GM18951 (cell line): ENCODE results near the gene FTO.

Experiments
- POLR2A ChIP-seq: IDR thresholded peaks from 4 replicates; pipeline ENCODE4 v1.6.1; 2011; ENCODE audit warnings: mild to moderate bottlenecking; ENCODE audit not compliant: insufficient read length, insufficient read depth; ENCODE audit errors: extremely low read depth
- in situ Hi-C: fragments of 300-500 bp; cut with MboI; formaldehyde crosslinking; loops from one replicate; pipeline ENCODE4 v1.12.0; 2022; ENCODE audit warnings: low sequenced_read_pairs, mixed read lengths, inconsistent platforms; ENCODE audit not compliant: unreplicated experiment

The FTO gene

DNA sequence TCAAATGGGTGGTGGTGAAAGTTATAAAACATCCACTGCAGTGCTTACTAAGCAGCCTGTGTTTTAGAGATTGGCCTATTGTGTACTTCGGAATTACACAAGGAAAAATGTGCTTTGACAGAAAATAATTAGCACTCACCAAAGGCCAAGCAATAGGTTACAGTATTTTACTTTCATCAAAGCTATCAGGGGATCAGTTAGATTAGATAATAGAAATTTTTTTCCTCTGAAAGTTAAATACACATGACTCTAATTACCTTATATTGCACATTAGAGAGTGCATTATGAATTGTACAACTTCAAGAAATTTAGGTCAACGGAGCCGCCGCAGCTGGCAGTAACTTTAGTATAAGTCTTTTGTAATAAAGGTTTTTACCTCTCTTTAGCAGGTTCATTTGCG lies 232.6 kb downstream of the FTO start:
- in situ Hi-C loops = no loop called here
- TF ChIP-seq POLR2A = no peak

DNA sequence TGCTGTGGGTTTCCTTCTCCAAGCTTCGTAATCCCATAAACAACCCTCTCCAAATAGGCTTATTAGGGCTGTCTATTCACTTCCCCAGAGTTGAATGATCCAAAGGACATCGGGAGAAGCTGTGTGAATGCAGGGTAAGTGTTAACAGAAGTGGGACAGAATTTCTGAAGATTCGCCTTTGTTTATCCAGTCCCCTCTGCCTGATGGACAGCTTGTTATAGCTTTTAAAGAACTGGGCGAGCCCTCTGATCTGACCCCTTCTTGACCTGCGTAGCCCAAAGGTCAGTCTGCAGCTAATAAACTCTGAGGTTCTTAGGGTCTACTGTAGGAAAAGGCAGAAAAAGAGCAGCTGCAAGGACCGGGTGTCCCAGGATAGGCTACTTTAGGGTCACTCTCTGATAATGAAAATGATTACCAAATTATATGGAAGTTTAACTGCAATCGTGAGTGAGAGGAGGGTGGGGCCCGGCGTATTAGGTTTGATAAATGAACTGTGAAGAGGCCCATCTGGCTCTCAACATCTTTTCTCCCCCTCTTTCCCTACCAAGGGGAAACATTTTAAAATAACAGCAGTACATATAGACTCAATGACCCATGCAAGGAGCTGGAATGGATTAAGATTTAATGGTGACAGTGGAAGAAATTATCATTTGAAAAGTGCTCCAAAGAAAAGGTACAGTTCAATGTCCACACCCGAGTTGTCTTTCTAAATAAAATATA lies 233.4 kb downstream of the FTO start:
- no peak for TF ChIP-seq POLR2A
- in situ Hi-C loops = no loop called here

DNA sequence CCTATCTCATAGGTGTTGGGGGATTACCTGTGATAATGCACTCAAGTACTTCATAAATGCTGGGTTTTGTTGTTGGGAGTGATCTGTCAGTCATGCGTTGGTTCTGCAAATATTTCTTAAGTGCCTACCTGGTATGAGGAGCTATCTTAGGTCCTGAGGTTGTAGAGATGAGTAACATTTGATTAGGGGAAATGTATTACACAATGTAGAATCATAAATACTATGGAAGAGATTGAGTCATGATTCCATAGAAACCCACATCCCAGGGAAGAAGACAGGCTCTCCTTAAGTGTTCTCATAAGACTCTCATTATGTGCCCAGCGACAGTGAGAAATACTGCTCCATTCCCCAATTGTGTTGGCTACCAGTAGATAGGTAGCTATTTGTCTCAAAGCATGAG lies 240.1 kb downstream of the FTO start:
- TF ChIP-seq POLR2A = no peak
- in situ Hi-C loops = no loop called here

DNA sequence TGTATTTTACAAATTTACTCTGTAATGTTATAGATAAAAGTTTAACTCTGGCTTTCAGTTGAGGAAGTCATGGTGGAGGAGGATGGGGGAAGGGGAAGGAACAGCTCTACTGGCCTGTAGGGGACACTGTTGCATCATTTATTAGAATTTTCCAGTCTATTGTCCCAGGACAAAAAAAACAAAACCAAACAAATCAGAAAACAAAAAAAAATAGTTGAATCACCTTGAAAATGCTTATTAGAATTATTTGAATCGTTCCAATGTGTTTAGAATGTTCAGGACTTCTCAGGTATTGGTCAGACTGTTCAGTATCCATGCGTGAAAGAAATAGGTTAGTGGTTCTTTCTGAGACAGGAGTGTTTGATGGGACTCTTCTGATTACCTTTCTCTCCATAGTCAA lies 242.0 kb downstream of the FTO start:
- TF ChIP-seq POLR2A = no peak
- in situ Hi-C loops = no loop called here

- in situ Hi-C loops = no loop called here
- TF ChIP-seq POLR2A = no peak
Measured at GRCh38 chr16:53946746-53947386, 242.9 kb downstream of the FTO start.

DNA sequence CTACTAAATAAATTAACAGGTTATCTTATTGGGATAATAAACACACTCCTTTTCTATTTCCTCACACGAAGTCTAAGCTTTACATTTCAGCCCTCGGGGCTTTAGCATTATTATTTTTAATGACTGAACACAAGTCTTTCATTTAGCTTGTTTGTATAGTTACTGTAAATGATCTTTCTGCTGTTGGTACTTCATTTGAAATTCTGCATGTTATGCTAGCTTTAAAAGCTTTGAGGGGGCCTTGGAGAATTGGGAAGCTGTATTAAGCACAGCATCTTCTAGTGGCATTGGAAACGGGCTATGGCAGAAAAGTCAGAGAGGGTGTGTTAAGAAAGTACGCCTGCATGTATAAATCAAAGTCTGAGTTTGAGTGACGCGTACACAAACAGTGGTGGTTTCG lies 243.7 kb downstream of the FTO start:
- in situ Hi-C loops = no loop called here
- TF ChIP-seq POLR2A = no peak

GRCh38 chr16:53948326-53948725 lies 244.4 kb downstream of the FTO start:
- in situ Hi-C loops = no loop called here
- no peak for TF ChIP-seq POLR2A

DNA sequence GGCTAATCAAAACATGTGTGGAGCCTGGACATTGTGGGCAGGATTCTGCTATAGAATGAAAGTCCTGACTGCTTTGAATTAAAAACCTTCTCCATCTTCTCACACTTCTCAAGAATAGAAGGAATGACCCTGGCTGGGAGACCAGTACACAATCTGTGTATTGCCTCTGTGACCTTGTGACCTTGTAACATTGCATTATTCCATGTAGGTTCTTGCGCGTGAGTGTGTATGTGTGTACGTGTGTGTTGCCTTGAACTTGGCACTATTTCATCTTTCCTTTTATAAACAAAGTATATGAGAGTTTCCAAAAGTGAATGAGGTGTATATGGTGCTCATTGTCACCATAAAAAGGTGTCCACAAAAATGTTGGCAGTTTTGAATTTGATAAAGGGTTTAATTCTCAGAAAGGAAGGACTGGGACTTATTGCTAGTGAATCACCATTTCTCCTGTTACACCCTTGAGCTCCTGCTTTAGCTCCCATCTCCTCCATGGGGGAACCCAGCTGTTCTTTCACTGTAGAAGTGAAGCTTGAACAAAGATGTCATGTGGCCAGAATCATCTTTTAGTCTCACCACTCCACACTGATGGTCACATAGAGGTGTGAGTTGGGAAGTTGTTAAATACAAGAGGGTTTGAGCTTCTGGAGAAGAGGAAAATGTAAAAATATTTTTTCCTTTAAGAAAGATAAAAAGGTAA lies 244.9 kb downstream of the FTO start:
- TF ChIP-seq POLR2A = no peak
- in situ Hi-C loops = no loop called here

- in situ Hi-C loops = no loop called here
Measured at GRCh38 chr16:53949715-53950410, 245.9 kb downstream of the FTO start.

DNA sequence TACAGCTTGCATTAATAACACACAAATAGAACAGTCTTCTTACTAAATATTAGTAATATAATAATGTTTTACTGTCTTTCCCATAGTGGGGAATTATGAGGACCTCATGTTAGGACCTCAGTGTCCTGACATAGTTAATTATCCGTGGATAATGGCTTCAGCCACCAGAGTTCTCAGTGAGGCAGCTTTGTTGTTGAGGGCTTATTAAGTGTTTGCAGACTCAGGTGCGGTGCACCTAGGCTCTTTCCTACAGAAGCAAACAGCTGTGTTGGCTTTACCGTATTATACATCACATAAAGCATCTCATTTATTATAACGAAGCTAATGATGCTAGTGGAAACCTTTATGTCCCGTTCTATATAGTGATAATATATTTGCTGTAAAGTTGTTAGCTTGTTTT lies 246.7 kb downstream of the FTO start:
- in situ Hi-C loops = no loop called here
- no peak for TF ChIP-seq POLR2A

More at GRCh38 chr16:53949715-53950410, 245.9 kb downstream of the FTO start:
- no peak for TF ChIP-seq POLR2A

DNA sequence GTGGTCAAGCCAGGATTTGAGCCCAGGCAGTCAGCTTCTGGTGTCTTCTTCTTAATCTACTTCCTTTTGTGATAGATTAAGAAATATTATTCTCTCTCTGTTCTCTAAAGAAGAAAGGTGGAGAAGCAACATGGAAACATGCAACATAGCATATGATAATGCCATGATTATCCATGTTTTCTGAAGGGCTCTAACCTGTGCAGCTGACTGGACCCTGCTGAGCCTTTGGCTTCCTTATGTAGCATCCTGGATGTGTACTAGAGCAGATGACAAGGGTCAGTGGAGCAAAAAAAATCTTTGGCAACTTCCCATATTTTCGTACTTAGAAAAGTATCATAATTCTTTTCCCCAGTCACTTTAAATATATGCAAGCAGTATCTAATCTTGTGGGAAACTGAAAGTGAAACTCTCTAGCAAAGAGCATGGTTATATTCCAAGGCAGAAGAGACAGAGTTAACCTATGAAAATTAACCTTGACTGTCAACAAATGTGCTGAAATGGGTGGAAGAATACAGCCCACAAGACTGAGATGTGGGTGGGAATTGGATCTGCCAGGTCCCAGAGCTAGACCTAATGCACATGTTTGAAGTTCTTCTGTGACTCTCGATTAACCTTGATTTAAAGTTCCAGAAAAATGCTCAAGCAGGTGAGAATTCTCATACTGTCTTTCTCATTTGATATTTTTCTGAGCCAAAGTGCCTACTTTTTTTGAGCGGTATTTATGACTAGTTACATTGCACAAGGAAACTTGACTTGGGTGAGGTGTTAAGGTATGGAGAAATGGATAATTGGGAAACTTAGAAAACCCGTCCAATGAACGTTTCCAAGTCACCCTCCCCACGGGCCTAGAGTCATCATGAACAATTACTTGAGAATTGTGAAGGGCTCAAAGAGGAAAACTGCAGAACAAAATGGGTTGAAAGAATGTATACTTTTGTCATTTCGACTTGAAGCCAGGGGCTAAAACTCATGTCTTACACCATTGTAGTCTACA lies 248.6 kb downstream of the FTO start:
- in situ Hi-C loops = no loop called here

GRCh38 chr16:53953336-53953735 lies 249.4 kb downstream of the FTO start:
- TF ChIP-seq POLR2A = no peak
- in situ Hi-C loops = no loop called here

More for the DNA sequence above, 248.6 kb downstream of the FTO start:
- TF ChIP-seq POLR2A = no peak
